ENCODE results near the gene KANSL1L.
A peak's percentile ranks its signal among the peaks of the same experiment; 100 is the strongest.

Gene KANSL1L

DNA sequence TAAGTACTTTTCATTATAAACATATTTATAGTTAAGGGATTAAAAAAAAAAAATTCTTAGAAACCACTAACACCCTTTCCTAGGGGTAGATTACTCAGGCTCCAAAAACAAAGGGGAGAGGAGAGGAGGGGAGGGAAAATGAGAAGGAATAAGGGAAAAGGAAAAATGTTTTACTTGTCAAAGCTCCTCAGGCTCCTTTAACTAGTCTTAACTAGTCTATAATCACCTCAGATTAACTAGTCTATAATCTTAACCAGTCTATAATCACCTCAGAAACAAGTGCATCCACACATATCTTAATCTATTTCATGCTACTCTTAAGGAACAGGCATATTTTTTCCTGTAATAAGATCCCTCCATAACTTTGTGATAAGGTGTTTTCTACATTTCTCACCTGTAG, 76.4 kb downstream of the KANSL1L start:
- FAIRE-seq (no peak), DNase-seq (ENCODE audit: insufficient read length, low spot score) (no peak)
- TF ChIP-seq SPI1 (IDR thresholded peaks at IDR 0.05; ENCODE audit: low read depth, low read length) (no peak), POU2F2 (IDR thresholded peaks at IDR 0.05; ENCODE audit: low read depth, low read length) (no peak), TAF1 (IDR thresholded peaks at IDR 0.05; ENCODE audit: low read depth, low read length) (no peak), POLR2A (IDR thresholded peaks at IDR 0.05; ENCODE audit: low read depth, low read length) (no peak), PAX5 (IDR thresholded peaks at IDR 0.05; ENCODE audit: insufficient read depth, low read length, severe bottlenecking) (no peak), POLR2AphosphoS5 (IDR thresholded peaks at IDR 0.05; ENCODE audit: low read depth, low read length) (no peak)

DNA sequence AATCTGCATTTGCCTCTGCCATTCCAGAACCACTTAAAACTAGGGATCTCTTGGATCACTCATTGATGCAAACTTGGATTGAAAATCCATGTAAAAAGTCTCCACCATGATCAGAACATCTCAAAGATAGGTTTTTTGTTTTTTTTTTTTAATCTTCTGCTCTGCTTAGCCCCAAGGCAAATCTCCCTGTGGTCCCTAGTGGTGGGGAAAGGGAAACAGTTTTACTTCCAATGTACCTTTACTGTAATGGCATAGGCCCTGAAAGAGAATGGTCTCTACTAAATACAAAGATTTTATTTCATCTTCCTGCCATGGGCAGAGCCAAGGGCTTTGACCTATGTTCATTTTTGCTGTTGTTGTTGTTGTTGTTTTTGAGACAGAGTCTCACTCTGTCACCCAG, 78.4 kb downstream of the KANSL1L start:
- DNase-seq (ENCODE audit: insufficient read length, low spot score) (no peak), FAIRE-seq (no peak)
- TF ChIP-seq POLR2A (IDR thresholded peaks at IDR 0.05; ENCODE audit: low read depth, low read length), result no peak
- no peak for TF ChIP-seq TAF1 (IDR thresholded peaks at IDR 0.05; ENCODE audit: low read depth, low read length)
- TF ChIP-seq POU2F2 (IDR thresholded peaks at IDR 0.05; ENCODE audit: low read depth, low read length), result no peak
- no peak for TF ChIP-seq SPI1 (IDR thresholded peaks at IDR 0.05; ENCODE audit: low read depth, low read length)
- no peak for TF ChIP-seq POLR2AphosphoS5 (IDR thresholded peaks at IDR 0.05; ENCODE audit: low read depth, low read length)
- TF ChIP-seq PAX5 (IDR thresholded peaks at IDR 0.05; ENCODE audit: insufficient read depth, low read length, severe bottlenecking), result no peak

- TF ChIP-seq POU2F2 (IDR thresholded peaks at IDR 0.05; ENCODE audit: low read depth, low read length) (no peak), POLR2AphosphoS5 (IDR thresholded peaks at IDR 0.05; ENCODE audit: low read depth, low read length) (no peak), TAF1 (IDR thresholded peaks at IDR 0.05; ENCODE audit: low read depth, low read length) (no peak), POLR2A (IDR thresholded peaks at IDR 0.05; ENCODE audit: low read depth, low read length) (no peak), PAX5 (IDR thresholded peaks at IDR 0.05; ENCODE audit: insufficient read depth, low read length, severe bottlenecking) (no peak), SPI1 (IDR thresholded peaks at IDR 0.05; ENCODE audit: low read depth, low read length) (no peak)
- DNase-seq (ENCODE audit: insufficient read length, low spot score) (no peak), FAIRE-seq (no peak)
Measured at GRCh38 chr2:210086930-210087329, 84.3 kb downstream of the KANSL1L start.

GRCh38 chr2:210086292-210086691, 84.9 kb downstream of the KANSL1L start:
- FAIRE-seq (no peak), DNase-seq (ENCODE audit: insufficient read length, low spot score) (no peak)
- TF ChIP-seq PAX5 (IDR thresholded peaks at IDR 0.05; ENCODE audit: insufficient read depth, low read length, severe bottlenecking), result no peak
- TF ChIP-seq SPI1 (IDR thresholded peaks at IDR 0.05; ENCODE audit: low read depth, low read length), result no peak
- TF ChIP-seq POU2F2 (IDR thresholded peaks at IDR 0.05; ENCODE audit: low read depth, low read length), result no peak
- no peak for TF ChIP-seq POLR2A (IDR thresholded peaks at IDR 0.05; ENCODE audit: low read depth, low read length)
- no peak for TF ChIP-seq TAF1 (IDR thresholded peaks at IDR 0.05; ENCODE audit: low read depth, low read length)
- TF ChIP-seq POLR2AphosphoS5 (IDR thresholded peaks at IDR 0.05; ENCODE audit: low read depth, low read length), result no peak

DNA sequence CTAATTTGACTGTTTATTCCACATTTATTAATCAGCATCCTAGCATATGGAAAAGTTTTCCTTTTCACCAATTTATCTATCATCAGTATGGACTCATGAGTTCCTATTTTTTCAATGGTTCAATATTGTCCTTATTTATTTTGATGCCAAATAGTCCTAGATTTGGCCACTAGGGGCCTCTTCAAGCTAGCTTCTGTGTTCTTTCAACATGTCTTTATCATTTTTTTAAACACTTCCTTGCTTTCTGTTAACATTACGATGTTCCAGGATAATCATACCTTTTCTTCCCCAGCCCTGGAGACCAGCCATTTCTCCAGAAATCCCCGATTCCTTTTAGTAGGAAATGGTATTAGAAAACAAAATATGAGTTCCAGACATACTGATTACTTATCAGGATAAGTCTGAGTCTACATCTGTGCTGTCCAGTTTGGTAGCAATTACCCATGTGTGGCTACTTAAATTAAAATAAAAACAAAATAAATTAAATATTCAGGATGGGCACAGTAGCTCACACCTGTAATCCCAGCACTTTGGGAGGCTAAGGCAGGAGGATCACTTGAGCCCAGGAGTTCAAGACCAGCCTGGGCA, 98.2 kb downstream of the KANSL1L start:
- FAIRE-seq (no peak), DNase-seq (ENCODE audit: insufficient read length, low spot score) (peak; percentile 4)
- TF ChIP-seq POU2F2 (IDR thresholded peaks at IDR 0.05; ENCODE audit: low read depth, low read length) (no peak), POLR2AphosphoS5 (IDR thresholded peaks at IDR 0.05; ENCODE audit: low read depth, low read length) (no peak), SPI1 (IDR thresholded peaks at IDR 0.05; ENCODE audit: low read depth, low read length) (0 out of 2 replicates have a peak, but pooled peaks have one; percentile 4), TAF1 (IDR thresholded peaks at IDR 0.05; ENCODE audit: low read depth, low read length) (no peak)

DNA sequence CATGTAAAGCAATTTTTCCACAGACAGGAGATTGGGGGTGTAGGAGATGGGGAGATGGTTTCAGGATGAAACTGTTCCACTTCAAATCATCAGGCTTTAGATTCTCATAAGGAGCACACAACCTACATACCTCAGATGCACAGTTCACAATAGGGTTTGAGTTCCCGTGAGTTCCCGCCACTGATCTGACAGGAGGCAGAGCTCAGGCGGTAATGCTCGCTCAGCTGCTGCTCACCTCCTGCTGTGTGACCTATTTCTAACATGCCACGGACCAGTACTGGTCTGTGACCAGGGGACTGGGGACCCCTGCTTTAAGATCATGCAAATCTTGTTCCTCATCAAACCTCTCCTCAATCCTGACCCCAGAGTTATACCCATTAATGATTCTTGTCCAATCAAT, 98.7 kb downstream of the KANSL1L start:
- DNase-seq (ENCODE audit: insufficient read length, low spot score) (no peak), FAIRE-seq (peak; percentile 57)
- TF ChIP-seq PAX5 (IDR thresholded peaks at IDR 0.05; ENCODE audit: insufficient read depth, low read length, severe bottlenecking), result no peak
- TF ChIP-seq TAF1 (IDR thresholded peaks at IDR 0.05; ENCODE audit: low read depth, low read length), result no peak
- no peak for TF ChIP-seq POLR2AphosphoS5 (IDR thresholded peaks at IDR 0.05; ENCODE audit: low read depth, low read length)
- no peak for TF ChIP-seq SPI1 (IDR thresholded peaks at IDR 0.05; ENCODE audit: low read depth, low read length)
- no peak for TF ChIP-seq POU2F2 (IDR thresholded peaks at IDR 0.05; ENCODE audit: low read depth, low read length)
- TF ChIP-seq POLR2A (IDR thresholded peaks at IDR 0.05; ENCODE audit: low read depth, low read length), result no peak

DNA sequence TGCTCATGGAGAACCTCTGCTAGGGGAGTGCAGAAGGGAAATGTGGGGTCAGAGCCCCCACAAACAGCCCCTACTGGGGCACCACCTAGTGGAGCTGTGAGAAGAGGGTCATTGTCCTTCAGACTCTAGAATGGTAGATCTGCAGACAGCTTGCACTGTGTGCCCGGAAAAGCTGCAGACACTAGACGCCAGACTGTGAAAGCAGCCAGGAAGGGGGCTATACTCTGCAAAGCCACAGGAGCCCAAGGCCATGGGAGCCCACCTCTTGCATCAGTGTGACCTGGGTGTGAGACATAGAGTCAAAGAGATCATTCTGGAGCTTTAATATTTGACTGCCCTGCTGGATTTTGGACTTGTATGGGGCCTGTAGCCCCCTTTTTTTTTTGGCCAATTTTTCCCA, 107.9 kb downstream of the KANSL1L start:
- TF ChIP-seq POLR2AphosphoS5 (IDR thresholded peaks at IDR 0.05; ENCODE audit: low read depth, low read length) (no peak), PAX5 (IDR thresholded peaks at IDR 0.05; ENCODE audit: insufficient read depth, low read length, severe bottlenecking) (no peak), SPI1 (IDR thresholded peaks at IDR 0.05; ENCODE audit: low read depth, low read length) (no peak), POU2F2 (IDR thresholded peaks at IDR 0.05; ENCODE audit: low read depth, low read length) (no peak), POLR2A (IDR thresholded peaks at IDR 0.05; ENCODE audit: low read depth, low read length) (no peak), TAF1 (IDR thresholded peaks at IDR 0.05; ENCODE audit: low read depth, low read length) (no peak)
- FAIRE-seq, result no peak
- no peak for DNase-seq (ENCODE audit: insufficient read length, low spot score)

DNA sequence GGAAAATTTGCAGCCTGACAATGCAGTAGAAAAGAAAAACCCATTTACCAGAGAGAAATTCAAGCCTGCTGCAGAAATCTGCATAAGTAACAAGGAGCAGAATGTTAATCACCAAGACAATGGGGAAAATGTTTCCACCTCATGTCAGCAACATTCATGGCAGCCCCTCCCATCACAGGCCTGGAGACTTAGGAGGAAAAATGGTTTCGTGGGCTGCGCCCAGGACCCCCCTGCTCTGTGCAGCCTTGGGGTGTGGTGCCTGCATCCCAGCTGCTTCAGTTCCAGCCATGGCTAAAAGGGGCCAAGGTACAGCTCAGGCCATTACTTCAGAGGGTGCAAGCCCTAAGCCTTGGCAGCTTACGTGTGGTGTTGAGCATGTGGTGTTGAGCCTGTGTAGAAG, 115.4 kb downstream of the KANSL1L start:
- no peak for TF ChIP-seq SPI1 (IDR thresholded peaks at IDR 0.05; ENCODE audit: low read depth, low read length)
- TF ChIP-seq POLR2A (IDR thresholded peaks at IDR 0.05; ENCODE audit: low read depth, low read length), result no peak
- TF ChIP-seq PAX5 (IDR thresholded peaks at IDR 0.05; ENCODE audit: insufficient read depth, low read length, severe bottlenecking), result no peak
- TF ChIP-seq TAF1 (IDR thresholded peaks at IDR 0.05; ENCODE audit: low read depth, low read length), result no peak
- DNase-seq (ENCODE audit: insufficient read length, low spot score) (no peak), FAIRE-seq (no peak)

- DNase-seq (ENCODE audit: insufficient read length, low spot score) (no peak), FAIRE-seq (no peak)
- TF ChIP-seq TAF1 (IDR thresholded peaks at IDR 0.05; ENCODE audit: low read depth, low read length) (no peak), SPI1 (IDR thresholded peaks at IDR 0.05; ENCODE audit: low read depth, low read length) (no peak), POLR2A (IDR thresholded peaks at IDR 0.05; ENCODE audit: low read depth, low read length) (no peak), POLR2AphosphoS5 (IDR thresholded peaks at IDR 0.05; ENCODE audit: low read depth, low read length) (no peak), PAX5 (IDR thresholded peaks at IDR 0.05; ENCODE audit: insufficient read depth, low read length, severe bottlenecking) (no peak)
Measured at GRCh38 chr2:210054696-210055095, 116.5 kb downstream of the KANSL1L start.

DNA sequence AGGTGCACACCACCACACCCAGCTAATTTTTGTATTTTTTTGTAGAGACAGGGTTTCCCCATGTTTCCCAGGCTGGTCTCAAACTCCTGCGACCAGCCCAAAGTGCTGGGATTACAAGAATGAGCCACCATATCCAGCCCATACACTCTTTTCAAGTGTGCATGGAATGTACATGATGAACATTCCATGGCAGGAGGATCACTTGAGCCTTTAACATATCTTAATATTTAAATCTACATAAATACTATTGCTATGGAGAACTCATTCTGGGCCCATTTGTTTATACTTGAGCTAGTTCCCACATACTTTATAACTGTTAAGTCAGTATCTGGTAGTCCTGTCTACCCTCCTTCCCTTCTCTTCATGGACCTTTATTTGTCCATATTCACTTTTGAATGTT, 120.3 kb downstream of the KANSL1L start:
- DNase-seq (ENCODE audit: insufficient read length, low spot score) (no peak), FAIRE-seq (no peak)
- TF ChIP-seq POLR2AphosphoS5 (IDR thresholded peaks at IDR 0.05; ENCODE audit: low read depth, low read length), result no peak
- no peak for TF ChIP-seq SPI1 (IDR thresholded peaks at IDR 0.05; ENCODE audit: low read depth, low read length)
- no peak for TF ChIP-seq PAX5 (IDR thresholded peaks at IDR 0.05; ENCODE audit: insufficient read depth, low read length, severe bottlenecking)
